Stimulated activated CD8-positive, alpha-beta memory T cell treated with anti-CD3 and anti-CD28 coated beads, Interleukin-2, amount 100 ng/mL, for 48 hours (primary cell): ENCODE measurements around the gene MEGF8.
A peak's percentile ranks its signal among the peaks of the same experiment; 100 is the strongest.

ENCODE experiments used
- DNase-seq, 2 donors: peaks; one replicate each; pipeline ENCODE4 v3.0.0-alpha.2; 2020; ENCODE audit warnings: low read depth in 2 of 2

The MEGF8 gene

GRCh38 chr19:42303876-42304275, 21.6 kb upstream of the MEGF8 start:
- no peak for DNase-seq

DNA sequence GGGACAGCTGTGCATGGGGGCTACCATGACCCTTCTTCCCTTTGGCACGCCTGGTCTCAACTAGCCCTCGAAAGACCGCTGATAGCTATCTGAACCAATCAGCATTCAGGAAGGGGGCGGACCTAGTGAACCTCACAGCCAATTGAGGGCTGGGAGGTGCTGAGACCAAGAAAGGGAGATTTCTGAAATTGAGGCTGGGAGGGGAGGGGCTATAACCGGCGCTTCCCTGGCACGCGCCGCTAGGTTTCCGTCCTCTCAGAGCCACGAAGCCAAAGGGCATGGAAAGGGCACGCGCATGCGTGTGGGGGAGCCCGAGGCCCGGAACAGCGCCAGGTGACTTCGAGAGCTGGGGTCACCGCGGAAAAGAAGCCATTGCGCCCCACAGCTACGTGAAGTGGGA, 18.8 kb upstream of the MEGF8 start:
- DNase-seq: no peak

- no peak for DNase-seq
These were observed 15.7 kb upstream of the MEGF8 start for GRCh38 chr19:42309686-42310085.

- DNase-seq: no peak
These were observed 13.8 kb upstream of the MEGF8 start for GRCh38 chr19:42311657-42312056.

DNA sequence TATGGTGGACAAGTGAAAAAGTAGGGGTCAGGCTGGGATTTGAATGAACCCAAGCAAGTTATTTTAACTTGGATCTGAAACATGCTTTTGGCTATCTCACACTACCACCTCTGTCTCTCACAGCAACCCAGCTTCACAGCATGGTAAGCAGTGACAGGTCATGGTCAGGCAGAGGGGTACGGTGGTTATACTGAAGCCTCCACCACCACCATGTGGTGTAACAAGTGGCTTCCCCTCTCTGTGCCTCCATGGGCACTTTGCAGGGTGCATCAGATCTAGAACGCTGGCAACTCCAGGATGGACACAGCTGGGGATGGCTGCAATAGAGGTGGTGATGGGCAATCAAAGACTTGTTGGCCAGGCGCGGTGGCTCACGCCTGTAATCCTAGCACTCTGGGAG, 13.1 kb upstream of the MEGF8 start:
- DNase-seq: no peak

DNA sequence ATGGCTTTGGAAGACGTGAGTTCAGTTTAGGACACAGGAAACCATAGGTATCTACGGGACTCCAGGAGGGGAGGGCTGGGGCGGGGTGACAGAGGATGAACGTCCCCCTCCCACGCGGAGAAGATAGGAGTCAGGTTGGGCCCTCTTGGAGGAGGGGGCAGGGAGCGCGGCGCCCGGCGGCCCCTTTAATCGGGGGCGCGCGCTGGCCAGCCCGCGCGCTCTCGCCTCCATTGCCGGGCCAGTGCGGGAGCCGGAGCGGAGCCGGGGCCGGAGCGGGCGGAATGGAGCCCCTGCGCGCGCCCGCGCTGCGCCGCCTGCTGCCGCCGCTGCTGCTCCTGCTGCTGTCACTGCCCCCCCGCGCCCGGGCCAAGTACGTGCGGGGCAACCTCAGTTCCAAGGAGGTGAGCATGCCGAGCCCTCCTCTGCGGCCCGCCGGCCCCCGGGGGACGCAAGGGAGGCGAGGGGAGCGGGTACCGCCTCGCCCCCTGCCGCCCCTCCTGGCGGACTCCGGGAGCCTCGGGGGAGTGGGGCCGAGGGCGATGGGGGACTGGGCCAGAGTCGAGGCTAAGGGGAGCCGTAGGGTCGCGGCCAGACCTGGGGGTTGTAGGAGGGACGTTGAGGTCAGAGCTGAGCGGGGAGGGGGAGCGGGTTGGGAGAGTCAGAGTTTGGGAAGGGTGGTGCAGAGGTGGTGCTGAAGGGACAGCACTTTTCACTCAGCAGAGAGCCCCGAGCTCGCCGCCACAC, 12.2 kb upstream of the MEGF8 start, which contains the start of gene TMEM145:
TSS of gene TMEM145 (plus strand) at position 214 of the 744 bp plus-strand sequence. CDS start at position 282, 68 bp downstream.
- DNase-seq: peak in 1 of 2 donors; percentile 26

DNA sequence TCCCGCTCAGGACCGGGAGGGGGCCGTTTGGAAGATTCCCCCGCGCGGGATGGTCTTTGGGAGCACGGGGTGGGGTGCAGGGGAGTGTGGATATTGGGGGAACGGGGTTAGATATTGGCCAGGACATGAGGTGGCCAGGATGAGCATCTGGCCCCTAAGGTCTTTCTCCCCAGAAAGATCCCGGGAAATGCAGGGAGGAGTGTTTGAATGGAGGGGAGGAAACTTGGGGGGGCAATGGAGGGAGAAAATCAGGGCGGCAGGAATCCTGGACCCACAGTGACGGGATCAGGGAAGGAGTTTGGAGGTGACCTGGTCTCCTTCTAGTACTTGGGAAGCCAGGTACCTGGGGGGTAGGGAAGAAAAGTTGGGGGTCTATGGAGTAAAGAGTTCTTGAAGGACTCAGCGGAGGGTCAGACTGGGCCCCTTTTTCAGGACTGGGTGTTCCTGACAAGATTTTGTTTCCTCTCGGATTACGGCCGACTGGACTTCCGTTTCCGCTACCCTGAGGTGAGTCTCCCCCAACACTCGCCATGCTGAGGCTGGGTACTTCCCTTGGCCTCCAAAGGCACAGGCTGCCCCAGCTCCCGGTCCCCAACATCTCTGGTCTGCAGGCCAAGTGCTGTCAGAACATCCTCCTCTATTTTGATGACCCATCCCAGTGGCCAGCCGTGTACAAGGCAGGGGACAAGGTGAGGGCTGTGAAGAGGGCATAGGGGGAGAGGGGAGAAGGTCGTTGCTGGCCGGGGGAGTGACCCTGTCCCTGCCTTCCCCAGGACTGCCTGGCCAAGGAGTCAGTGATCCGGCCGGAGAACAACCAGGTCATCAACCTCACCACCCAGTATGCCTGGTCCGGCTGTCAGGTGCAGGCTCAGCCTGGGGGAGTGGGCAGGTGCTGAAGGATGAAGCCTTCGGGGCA, 11.3 kb upstream of the MEGF8 start:
- no peak for DNase-seq

DNA sequence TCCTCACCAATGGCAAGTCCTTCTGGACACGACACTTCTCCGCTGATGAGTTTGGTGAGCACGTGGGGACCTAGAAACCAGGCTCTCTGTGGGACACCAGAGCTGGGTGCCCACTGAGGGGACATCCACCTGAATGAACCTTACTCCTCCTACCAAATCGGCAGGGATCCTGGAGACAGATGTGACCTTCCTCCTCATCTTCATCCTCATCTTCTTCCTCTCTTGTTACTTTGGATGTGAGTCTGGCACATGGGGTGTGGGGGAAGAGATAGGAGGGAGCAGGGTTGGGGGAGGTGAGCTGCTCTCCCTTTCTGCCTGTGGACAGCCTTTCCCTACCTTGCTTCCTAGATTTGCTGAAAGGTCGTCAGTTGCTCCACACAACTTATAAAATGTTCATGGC, 10.4 kb upstream of the MEGF8 start:
- no peak for DNase-seq

DNA sequence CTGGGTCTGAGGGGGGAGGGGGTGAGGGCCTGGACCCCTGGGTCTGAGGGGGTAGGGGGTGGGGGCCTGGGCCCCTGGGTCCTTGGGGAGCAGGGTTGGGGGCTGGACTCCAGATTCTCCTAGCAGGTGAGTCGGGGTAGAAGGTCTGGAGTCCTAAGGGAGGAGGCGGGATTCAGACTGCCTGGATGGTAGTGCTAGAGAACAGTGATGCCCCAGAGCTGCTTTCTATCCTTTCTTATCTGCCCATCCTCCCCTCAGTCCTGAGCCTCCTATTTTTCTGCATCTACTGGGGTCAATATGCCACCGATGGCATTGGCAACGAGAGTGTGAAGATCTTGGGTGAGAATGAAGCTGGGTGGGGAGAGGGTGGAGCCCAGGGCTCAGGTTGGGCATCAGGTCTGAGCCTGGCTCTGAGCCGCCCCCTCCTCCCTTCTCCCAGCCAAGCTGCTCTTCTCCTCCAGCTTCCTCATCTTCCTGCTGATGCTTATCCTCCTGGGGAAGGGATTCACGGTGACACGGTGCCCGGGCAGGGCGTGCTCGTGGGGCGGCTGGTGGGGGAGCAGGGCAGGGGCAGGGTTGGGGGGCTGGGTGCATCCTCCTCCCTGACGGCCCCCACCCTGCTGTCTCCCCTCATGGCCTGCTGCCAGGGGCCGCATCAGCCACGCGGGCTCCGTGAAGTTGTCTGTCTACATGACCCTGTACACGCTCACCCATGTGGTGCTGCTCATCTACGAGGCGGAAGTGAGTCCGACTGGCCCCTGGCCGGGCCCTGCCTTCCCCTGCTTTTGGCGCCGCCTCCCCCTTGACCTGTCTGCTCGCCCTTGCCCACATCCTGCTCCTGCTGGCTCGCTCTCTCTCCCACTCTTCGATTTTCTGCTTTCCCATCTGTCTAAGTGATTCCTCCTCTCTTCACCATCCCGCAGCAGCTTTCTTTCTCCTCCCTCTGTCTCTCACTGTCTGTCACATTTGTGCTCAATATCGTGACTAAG, 8.9 kb upstream of the MEGF8 start:
- DNase-seq: no peak

GRCh38 chr19:42317535-42317934, 7.9 kb upstream of the MEGF8 start:
- DNase-seq: no peak

- no peak for DNase-seq
These were observed 3.1 kb upstream of the MEGF8 start for GRCh38 chr19:42322305-42322704.

DNA sequence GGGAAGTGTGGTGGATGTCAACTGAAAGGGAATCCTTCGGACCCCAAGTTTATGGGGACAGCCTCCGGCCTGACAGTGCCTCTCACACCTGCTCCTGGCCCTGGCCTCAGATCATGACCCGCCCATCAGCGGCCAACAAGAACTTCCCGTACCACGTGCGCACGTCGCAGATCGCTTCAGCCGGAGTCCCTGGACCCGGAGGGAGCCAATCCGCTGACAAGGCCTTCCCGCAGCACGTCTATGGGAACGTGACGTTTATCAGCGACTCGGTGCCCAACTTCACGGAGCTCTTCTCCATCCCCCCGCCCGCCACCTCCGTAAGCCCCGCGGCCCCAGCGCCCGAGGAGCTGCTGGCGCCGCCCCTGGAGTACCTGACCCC, 2.0 kb upstream of the MEGF8 start:
- no peak for DNase-seq

GRCh38 chr19:42323852-42324654, 1.4 kb upstream of the MEGF8 start:
- no peak for DNase-seq

DNA sequence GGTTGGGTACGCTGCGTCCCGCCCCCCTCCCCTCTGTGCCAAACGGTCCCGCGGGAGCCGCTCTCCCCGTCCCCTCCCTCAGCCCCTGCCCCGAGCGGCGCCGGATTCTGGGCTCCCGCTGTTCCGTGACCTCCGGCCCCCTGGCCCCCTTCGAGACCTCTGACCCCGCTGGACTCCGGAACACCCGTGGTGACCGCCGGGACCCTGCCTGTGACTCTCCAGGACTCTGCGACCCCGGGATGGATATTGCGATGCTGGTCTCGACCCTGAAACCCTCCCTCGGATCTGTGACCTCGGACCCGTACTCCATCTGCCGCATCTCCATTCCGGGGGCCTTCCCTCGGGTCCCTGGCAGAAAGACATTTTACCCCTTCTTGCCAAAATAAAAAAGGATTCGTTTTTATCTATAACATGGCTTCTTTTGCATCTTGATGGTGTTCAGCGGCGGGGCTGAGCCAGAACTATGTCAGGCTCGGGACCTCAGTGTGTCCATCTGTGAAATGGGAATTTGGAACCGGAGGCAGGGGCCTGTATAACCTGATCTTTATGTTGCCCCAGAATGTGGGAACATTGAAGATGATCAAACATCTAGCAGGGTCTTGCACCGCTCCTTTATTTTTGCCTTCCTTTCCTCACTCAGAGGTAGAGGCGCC, 654 bp upstream of the MEGF8 start:
- no peak for DNase-seq

GRCh38 chr19:42325896-42326771, 699 bp downstream of the MEGF8 start:
- no peak for DNase-seq

GRCh38 chr19:42326969-42327368, 1.5 kb downstream of the MEGF8 start:
- no peak for DNase-seq

GRCh38 chr19:42327381-42327780, 1.9 kb downstream of the MEGF8 start:
- DNase-seq: no peak

- no peak for DNase-seq
These were observed 2.7 kb downstream of the MEGF8 start for GRCh38 chr19:42328106-42328505.

DNA sequence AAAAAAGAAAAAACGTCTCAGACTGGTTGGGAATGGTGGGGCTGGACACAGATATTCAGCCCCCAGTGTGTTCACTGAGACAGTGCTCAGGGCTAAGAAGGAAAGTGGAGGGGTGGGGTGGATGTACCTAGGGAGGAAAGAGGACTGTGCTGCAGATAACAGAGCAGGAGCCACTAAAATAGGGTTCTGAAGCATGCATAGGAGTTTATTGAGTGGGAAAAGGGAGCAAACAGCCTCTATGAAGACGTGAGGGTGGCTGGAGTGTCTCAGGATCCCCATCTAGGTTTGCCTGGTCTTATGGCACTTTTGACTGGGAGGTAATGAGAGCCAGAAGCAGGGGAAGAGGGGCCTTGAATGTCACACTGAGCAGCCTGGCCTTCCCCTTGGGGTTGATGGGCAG, 3.4 kb downstream of the MEGF8 start:
- no peak for DNase-seq
